A673 (cell line): Measurements from ENCODE around the gene TFDP1. TPM values are rescaled to one million over a fixed set of nuclear protein-coding genes. Genes with fewer than 3 reads are reported as not detected.

Experiments used
- BruUV-seq: library from RNA; stranded (reverse); fragments of 400-500 nt; replicated peaks from 2 replicates; lab custom pipeline; 2021; lab: Mats Ljungman, UMichigan
- CTCF ChIA-PET: fragments of 300-600 bp; sonication (Branson Sonifier 250); formaldehyde crosslinking; loops from one replicate; lab custom pipeline; 2022; ENCODE audit warnings: antibody characterized with exemption; lab: Charles Lee
- POLR2A ChIA-PET: fragments of 300-600 bp; sonication (Branson Sonifier 250); formaldehyde crosslinking; loops from one replicate; lab custom pipeline; 2022; ENCODE audit warnings: antibody characterized with exemption; ENCODE audit not compliant: low non-redundant PET; lab: Charles Lee
- DNase-seq: peaks from one replicate; pipeline ENCODE4 v3.0.0-alpha.2; 2015; ENCODE audit warnings: low spot score
- H3K27ac ChIP-seq: fragments of 200-600 bp; sonication (generic); 2 replicates; pipeline ENCODE4 v1.5.1; 2016; ENCODE audit warnings: mixed run types, low read depth, mild to moderate bottlenecking, mixed read lengths, antibody characterized with exemption, low read length; ENCODE audit not compliant: poor library complexity, severe bottlenecking
- H3K27me3 ChIP-seq: fragments of 200-600 bp; sonication (generic); replicated peaks from 2 replicates; pipeline ENCODE4 v1.6.1; 2017; ENCODE audit warnings: mixed run types, low read depth, mild to moderate bottlenecking, mixed read lengths, antibody characterized with exemption, low read length; ENCODE audit not compliant: insufficient read depth, poor library complexity
- H3K36me3 ChIP-seq: fragments of 200-600 bp; sonication (generic); 2 replicates; pipeline ENCODE4 v1.6.1; 2016; ENCODE audit warnings: mixed run types, mild to moderate bottlenecking, mixed read lengths, antibody characterized with exemption, low read length; ENCODE audit not compliant: insufficient read depth, poor library complexity, severe bottlenecking
- H3K4me1 ChIP-seq: fragments of 200-600 bp; sonication (generic); 2 replicates; pipeline ENCODE4 v1.6.1; 2017; ENCODE audit warnings: mixed run types, mild to moderate bottlenecking, mixed read lengths, antibody characterized with exemption, low read length; ENCODE audit not compliant: insufficient read depth, poor library complexity, severe bottlenecking
- H3K4me3 ChIP-seq: fragments of 200-600 bp; sonication (generic); 2 replicates; pipeline ENCODE4 v1.5.1; 2016; ENCODE audit warnings: low read depth, mixed run types, mild to moderate bottlenecking, mixed read lengths, low read length; ENCODE audit not compliant: poor library complexity, severe bottlenecking
- H3K9me3 ChIP-seq: fragments of 200-600 bp; sonication (generic); 2 replicates; pipeline ENCODE4 v1.6.1; 2016; ENCODE audit warnings: mixed run types, low read depth, mild to moderate bottlenecking, mixed read lengths, antibody characterized with exemption, low read length; ENCODE audit not compliant: poor library complexity, severe bottlenecking
- EZH2 ChIP-seq: fragments of 200-600 bp; sonication (generic); IDR thresholded peaks from 2 replicates; pipeline ENCODE4 v1.6.1; 2017; ENCODE audit warnings: borderline replicate concordance, low read depth, mild to moderate bottlenecking, mixed read lengths, antibody characterized with exemption, low read length; ENCODE audit not compliant: poor library complexity, severe bottlenecking
- intact Hi-C: fragments of 100-400 bp; cut with micrococcal nuclease; formaldehyde crosslinking; loops from one replicate; pipeline ENCODE4 v1.10.0; 2022; ENCODE audit not compliant: unreplicated experiment
- total RNA-seq: library from RNA; stranded (reverse); gene quantifications from 2 replicates; pipeline ENCODE4 v1.2.3, GENCODE V29; 2021
- TF ChIP-seq, protein P1 (sequence below): fragments of 300-800, 200-600 bp; sonication (generic); conservative IDR thresholded peaks from 2 replicates; pipeline ENCODE4 v1.5.1; 2017; ENCODE audit warnings: low read depth, mild to moderate bottlenecking, antibody characterized with exemption, low read length, moderate library complexity, mixed read lengths

Gene TFDP1
- total RNA-seq, 1 experiment from 2014 or later = 153 TPM

DNA sequence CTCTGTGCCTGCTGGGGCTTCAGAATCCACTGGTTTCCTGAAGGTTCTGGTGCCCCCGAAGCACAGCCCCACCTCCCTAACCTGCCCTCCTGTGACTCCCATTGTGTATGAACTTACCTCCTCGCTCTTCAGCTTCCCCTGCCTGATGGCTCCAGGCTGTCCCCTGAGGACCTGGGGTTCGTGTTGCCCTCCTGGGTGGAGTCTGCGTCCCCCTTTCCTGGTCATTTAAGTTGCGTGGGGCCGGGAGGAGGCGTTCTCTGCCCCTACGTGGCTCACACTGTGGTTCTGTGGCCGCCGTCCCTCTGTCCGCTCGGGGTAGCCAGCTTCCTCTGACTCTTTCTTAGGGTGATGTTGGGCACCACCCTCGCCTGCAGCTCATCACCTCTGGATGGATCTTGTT lies 13.9 kb downstream of the TFDP1 start:
- no peak overlapping the region for H3K27ac ChIP-seq
- no peak for DNase-seq
- H3K4me1 ChIP-seq = no peaks in the 10 kb centered on the region
- ChIA-PET POLR2A (no interaction called here), CTCF (no interaction called here)
- no peaks in the 10 kb centered on the region for H3K27me3 ChIP-seq
- peaks cover 19% of the 10 kb centered on the region for H3K36me3 ChIP-seq
- no peaks in the 10 kb centered on the region for H3K9me3 ChIP-seq
- no peak for TF ChIP-seq EZH2
- TF ChIP-seq, protein P1, sequence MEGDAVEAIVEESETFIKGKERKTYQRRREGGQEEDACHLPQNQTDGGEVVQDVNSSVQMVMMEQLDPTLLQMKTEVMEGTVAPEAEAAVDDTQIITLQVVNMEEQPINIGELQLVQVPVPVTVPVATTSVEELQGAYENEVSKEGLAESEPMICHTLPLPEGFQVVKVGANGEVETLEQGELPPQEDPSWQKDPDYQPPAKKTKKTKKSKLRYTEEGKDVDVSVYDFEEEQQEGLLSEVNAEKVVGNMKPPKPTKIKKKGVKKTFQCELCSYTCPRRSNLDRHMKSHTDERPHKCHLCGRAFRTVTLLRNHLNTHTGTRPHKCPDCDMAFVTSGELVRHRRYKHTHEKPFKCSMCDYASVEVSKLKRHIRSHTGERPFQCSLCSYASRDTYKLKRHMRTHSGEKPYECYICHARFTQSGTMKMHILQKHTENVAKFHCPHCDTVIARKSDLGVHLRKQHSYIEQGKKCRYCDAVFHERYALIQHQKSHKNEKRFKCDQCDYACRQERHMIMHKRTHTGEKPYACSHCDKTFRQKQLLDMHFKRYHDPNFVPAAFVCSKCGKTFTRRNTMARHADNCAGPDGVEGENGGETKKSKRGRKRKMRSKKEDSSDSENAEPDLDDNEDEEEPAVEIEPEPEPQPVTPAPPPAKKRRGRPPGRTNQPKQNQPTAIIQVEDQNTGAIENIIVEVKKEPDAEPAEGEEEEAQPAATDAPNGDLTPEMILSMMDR = no peak
- H3K4me3 ChIP-seq = no peak overlapping the region
- no TSS peak for BruUV-seq
- intact Hi-C loops = no loop called here

DNA sequence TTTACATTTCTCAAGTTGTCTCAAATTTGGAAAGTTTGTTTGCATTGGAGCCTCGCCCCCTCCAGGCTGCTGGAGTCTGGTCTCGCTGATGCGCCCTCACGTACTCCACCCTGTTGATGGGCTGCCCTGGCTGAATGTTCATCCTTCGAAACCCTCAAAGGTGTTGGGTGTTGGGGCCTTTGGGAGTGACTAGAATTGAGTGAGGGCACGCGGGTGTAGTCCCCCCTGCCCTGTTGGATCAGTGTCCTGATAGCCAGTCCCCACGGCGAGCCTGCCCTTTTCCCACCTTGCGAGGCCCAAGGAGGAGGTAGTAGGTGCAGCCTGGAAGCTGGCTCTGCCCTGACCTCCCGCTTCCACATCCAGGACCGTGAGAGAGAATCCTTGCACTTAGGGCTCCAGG lies 14.8 kb downstream of the TFDP1 start:
- CTCF ChIA-PET = no interaction called here
- BruUV-seq = no TSS peak
- intact Hi-C loops = no loop called here
- H3K9me3 ChIP-seq = no peaks in the 10 kb centered on the region
- H3K27ac ChIP-seq = no peak overlapping the region
- H3K36me3 ChIP-seq = peaks cover 19% of the 10 kb centered on the region
- DNase-seq = no peak
- no peaks in the 10 kb centered on the region for H3K27me3 ChIP-seq
- H3K4me1 ChIP-seq = no peaks in the 10 kb centered on the region
- no peak for TF ChIP-seq EZH2
- TF ChIP-seq, protein P1 = no peak
- H3K4me3 ChIP-seq = no peak overlapping the region
- POLR2A ChIA-PET = no interaction called here

DNA sequence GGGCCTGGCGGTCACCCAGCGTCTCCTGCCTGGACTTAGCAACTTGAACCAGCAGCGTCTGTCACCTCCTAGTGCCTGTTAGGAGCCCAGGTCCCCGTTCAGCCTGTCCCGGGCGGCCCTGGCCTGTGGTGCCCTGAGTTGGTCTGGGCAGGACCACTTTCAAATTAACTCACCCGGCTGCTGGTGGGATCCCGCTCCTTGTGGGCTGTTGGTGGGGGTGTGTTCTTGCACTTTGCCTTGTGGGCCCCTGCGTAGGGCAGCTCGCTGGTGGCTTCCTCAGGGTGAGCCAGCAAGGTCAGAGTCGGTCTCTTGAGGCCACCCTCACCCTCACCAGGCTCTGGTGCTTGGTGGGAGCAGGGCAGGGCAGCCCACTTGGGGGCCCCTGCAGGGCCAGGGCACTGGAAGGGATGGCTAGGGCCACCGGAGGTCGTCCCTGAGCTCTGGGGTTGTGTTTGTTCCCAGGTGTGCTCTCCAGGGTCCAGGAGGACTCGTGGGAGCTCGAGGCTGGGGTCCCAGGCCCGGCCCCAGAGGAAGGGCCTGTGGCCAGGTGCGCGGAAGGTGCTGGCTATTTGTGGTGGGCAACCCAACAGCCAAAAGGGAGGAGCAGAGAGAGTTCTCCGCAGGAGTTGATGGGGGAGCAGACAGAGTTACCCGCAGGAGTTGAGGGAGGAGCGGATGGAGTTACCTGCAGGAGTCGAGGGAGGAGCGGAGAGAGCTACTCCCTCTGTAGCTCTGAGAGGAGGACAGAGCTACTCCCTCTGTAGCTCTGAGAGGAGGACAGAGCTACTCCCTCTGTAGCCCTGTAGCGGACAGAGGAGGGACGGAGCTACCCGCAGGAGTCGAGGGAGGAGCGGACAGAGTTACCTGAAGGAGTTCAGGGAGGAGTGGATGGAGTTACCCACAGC lies 16.9 kb downstream of the TFDP1 start:
- BruUV-seq = no TSS peak
- ChIA-PET CTCF (no interaction called here), POLR2A (interaction anchor here (0.6 kb wide), 1 partner anchor 392 kb away, joined by 5 read pairs; no protein-coding TSS in a partner anchor)
- H3K27me3 ChIP-seq = no peaks in the 10 kb centered on the region
- peaks cover 21% of the 10 kb centered on the region for H3K36me3 ChIP-seq
- no peak overlapping the region for H3K27ac ChIP-seq
- H3K4me3 ChIP-seq = no peak overlapping the region
- no peaks in the 10 kb centered on the region for H3K4me1 ChIP-seq
- no peaks in the 10 kb centered on the region for H3K9me3 ChIP-seq
- TF ChIP-seq, protein P1 = no peak
- no peak for TF ChIP-seq EZH2
- intact Hi-C loops = no loop called here
- no peak for DNase-seq
